Sigmoid colon (tissue), 7 donors: ENCODE measurements around the gene MOB2. TPM values are rescaled to one million over a fixed set of nuclear protein-coding genes. Genes with fewer than 3 reads are reported as not detected.

Experiments
- DNase-seq: peaks from one replicate; pipeline ENCODE4 v3.0.0-alpha.2; 2019
- H3K27ac ChIP-seq, 4 donors: fragments of 200-600 bp; sonication (generic); one replicate each; pipeline ENCODE4 v1.5.1; 2016 to 2019; ENCODE audit warnings: mild to moderate bottlenecking in 1 of 4
- H3K27me3 ChIP-seq, 3 donors: fragments of 200-600 bp; sonication (generic); one replicate each; pipeline ENCODE4 v1.5.1; 2019; ENCODE audit warnings: mild to moderate bottlenecking in 1 of 3
- H3K36me3 ChIP-seq, 4 donors: fragments of 200-600 bp; sonication (generic); one replicate each; pipeline ENCODE4 v1.5.1; 2016 to 2019
- H3K4me1 ChIP-seq, 4 donors: fragments of 200-600 bp; sonication (generic); one replicate each; pipeline ENCODE4 v1.5.1; 2017 to 2019
- H3K4me3 ChIP-seq, 4 donors: fragments of 200-600 bp; sonication (generic); one replicate each; pipeline ENCODE4 v1.5.1; 2017 to 2019; ENCODE audit warnings: mild to moderate bottlenecking in 2 of 4, moderate library complexity in 1 of 4
- H3K9me3 ChIP-seq, 4 donors: fragments of 200-600 bp in 3 of 4; sonication (generic) in 3 of 4; one replicate each; pipeline versions ENCODE4 v1.5.1 to v1.6.1; 2013 to 2019
- CTCF ChIP-seq, 4 experiments: fragments of 450-650 bp in 3 of 4; fragments of 200-600 bp in 1 of 4; IDR thresholded peaks; one replicate each; pipeline ENCODE4 v1.5.1; 2016 to 2019; ENCODE audit warnings: antibody characterized with exemption in 4 of 4, mild to moderate bottlenecking in 3 of 4, moderate library complexity in 2 of 4
- EP300 ChIP-seq, 4 donors: sonication (generic); formaldehyde crosslinking; IDR thresholded peaks; one replicate each; pipeline ENCODE4 v1.6.1; 2017; ENCODE audit warnings: antibody characterized with exemption in 4 of 4
- POLR2A ChIP-seq, 2 donors: fragments of 450-650 bp; IDR thresholded peaks; one replicate each; pipeline ENCODE4 v1.6.1; 2016; ENCODE audit warnings: antibody characterized with exemption in 2 of 2, mild to moderate bottlenecking in 2 of 2, moderate library complexity in 2 of 2
- POLR2AphosphoS5 ChIP-seq, 4 donors: sonication (generic); formaldehyde crosslinking; IDR thresholded peaks; one replicate each; pipeline ENCODE4 v1.6.1; 2017; ENCODE audit warnings: antibody characterized with exemption in 4 of 4
- WGBS, 2 donors: extraction: QIAGEN DNeasy Blood & Tissue Kit; methylation state at CpG; one replicate each; pipeline ENCODE4 v1.1.7; 2013; 5-methylcytosine and 5-hydroxymethylcytosine counted together
- intact Hi-C: fragments of 100-400 bp; cut with DNase I; formaldehyde crosslinking; loops from one replicate; pipeline ENCODE4 v1.15.1; 2023
- polyA plus RNA-seq, 3 donors: library from polyadenylated mRNA; stranded (reverse); fragments of 200-250 nt; gene quantifications; one replicate each; pipeline ENCODE4 v1.2.3, GENCODE V29; 2013
- total RNA-seq, 4 donors: library from RNA; depleted of rRNA; stranded (reverse); fragments of >200 nt; gene quantifications; one replicate each; pipeline ENCODE4 v1.1.0, GENCODE V29; 2016
- donor health status: healthy with polysubstance abuse.
- donor health status: Bipolar disorder and iron deficiency.
- donor health status: healthy.

Gene MOB2
- total and polyA plus RNA-seq, 7 donors: 46.2 to 88.9 (median 68.6) TPM

GRCh38 chr11:1520209-1520662, 33.7 kb upstream of the MOB2 start:
- H3K27ac ChIP-seq: no peak overlapping the region
- peaks cover 0 to 44% (median 34%) of the 10 kb centered on the region in 4 donors for H3K4me1 ChIP-seq
- intact Hi-C loops: no loop called here
- WGBS, 2 donors: 86 to 88% methylated on average over 13 of the region's 13 CpGs
- TF ChIP-seq POLR2A (IDR thresholded peaks at IDR 0.05) (no peak), CTCF (IDR thresholded peaks at IDR 0.05) (no peak), POLR2AphosphoS5 (IDR thresholded peaks at IDR 0.05) (no peak), EP300 (IDR thresholded peaks at IDR 0.05) (no peak)
- H3K36me3 ChIP-seq: no peaks in the 10 kb centered on the region
- DNase-seq: no peak
- no peaks in the 10 kb centered on the region for H3K9me3 ChIP-seq
- no peaks in the 10 kb centered on the region for H3K27me3 ChIP-seq
- no peak overlapping the region for H3K4me3 ChIP-seq

- DNase-seq: no peak
- intact Hi-C loops: no loop called here
- peaks cover 0 to 53% (median 43%) of the 10 kb centered on the region in 4 donors for H3K4me1 ChIP-seq
Observed at GRCh38 chr11:1519028-1520010, 32.7 kb upstream of the MOB2 start.

GRCh38 chr11:1518301-1518700, 31.7 kb upstream of the MOB2 start:
- no peaks in the 10 kb centered on the region for H3K36me3 ChIP-seq
- intact Hi-C loops: no loop called here
- H3K4me1 ChIP-seq: peaks cover 0 to 63% (median 53%) of the 10 kb centered on the region in 4 donors
- 96 to 97% methylated on average over 23 of the region's 23 CpGs for WGBS, 2 donors
- TF ChIP-seq EP300 (IDR thresholded peaks at IDR 0.05) (no peak), POLR2A (IDR thresholded peaks at IDR 0.05) (no peak), CTCF (IDR thresholded peaks at IDR 0.05) (no peak)
- no peak overlapping the region for H3K4me3 ChIP-seq
- DNase-seq: no peak
- H3K27ac ChIP-seq: no peak overlapping the region
- H3K9me3 ChIP-seq: no peaks in the 10 kb centered on the region
- no peaks in the 10 kb centered on the region for H3K27me3 ChIP-seq

More at GRCh38 chr11:1519028-1520010, 32.7 kb upstream of the MOB2 start:
- 94 to 95% methylated on average over 17 of the region's 17 CpGs for whole genome bisulfite sequencing, 2 donors
- Histone ChIP-seq H3K9me3 (no peaks in the 10 kb centered on the region), H3K36me3 (no peaks in the 10 kb centered on the region), H3K27me3 (no peaks in the 10 kb centered on the region), H3K27ac (no peak overlapping the region), H3K4me3 (no peak overlapping the region)
- TF ChIP-seq POLR2AphosphoS5 (IDR thresholded peaks at IDR 0.05): no peak
- TF ChIP-seq CTCF (IDR thresholded peaks at IDR 0.05): no peak
- TF ChIP-seq POLR2A (IDR thresholded peaks at IDR 0.05): no peak
- TF ChIP-seq EP300 (IDR thresholded peaks at IDR 0.05): no peak

- Histone ChIP-seq H3K9me3 (no peaks in the 10 kb centered on the region), H3K27me3 (no peaks in the 10 kb centered on the region), H3K4me1 (peaks cover 0 to 72% (median 57%) of the 10 kb centered on the region in 4 donors), H3K27ac (no peak overlapping the region), H3K36me3 (no peaks in the 10 kb centered on the region), H3K4me3 (no peak overlapping the region)
- whole genome bisulfite sequencing, 2 donors: 88 to 89% methylated on average over 28 of the region's 28 CpGs
- intact Hi-C loops: no loop called here
- TF ChIP-seq CTCF (IDR thresholded peaks at IDR 0.05) (no peak), POLR2A (IDR thresholded peaks at IDR 0.05) (no peak), POLR2AphosphoS5 (IDR thresholded peaks at IDR 0.05) (no peak), EP300 (IDR thresholded peaks at IDR 0.05) (no peak)
- DNase-seq: no peak
Observed at GRCh38 chr11:1517117-1518005, 30.8 kb upstream of the MOB2 start.
